NCI-H2107 (cell line): ENCODE data around the gene CAND2.
A peak's percentile ranks its signal among the peaks of the same experiment; 100 is the strongest.

ENCODE experiments used
- DNase-seq: peaks from one replicate; lab custom pipeline; 2025; lab: John Stamatoyannopoulos, UW

The CAND2 gene

DNA sequence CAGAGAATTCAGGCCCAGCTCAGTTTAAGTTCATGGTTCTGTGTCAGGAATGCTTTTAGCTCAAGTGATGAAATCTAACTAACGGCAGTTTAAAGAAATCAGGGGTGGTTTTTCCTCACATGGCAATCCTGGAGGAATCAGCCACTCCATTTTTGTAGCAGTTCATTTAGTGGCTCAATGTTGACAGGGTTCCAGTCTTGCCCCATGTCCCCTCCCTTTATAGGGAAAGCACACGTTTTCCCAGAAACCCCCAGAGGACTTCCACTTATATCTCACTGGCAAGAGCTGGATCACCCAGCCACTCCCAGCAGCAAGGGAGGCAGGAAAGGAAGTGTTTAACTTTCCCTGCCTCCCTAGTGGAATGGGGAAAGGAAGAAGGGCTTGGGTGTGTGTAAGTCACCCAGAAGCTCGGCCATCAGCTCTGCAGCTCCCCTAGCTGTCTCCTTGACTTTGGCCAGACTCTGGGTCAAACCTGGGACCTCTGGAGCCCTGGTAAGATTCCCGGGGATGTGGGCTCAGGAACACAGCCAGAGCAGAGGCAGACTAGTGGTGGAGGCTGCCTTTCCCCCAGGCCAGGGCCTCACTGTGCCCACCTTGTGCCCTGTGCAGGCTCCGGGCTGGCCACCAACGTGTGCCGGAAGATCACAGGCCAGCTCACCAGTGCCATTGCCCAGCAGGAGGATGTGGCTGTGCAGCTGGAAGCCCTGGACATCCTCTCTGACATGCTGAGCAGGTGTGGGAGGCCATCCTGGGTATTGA lies 11.3 kb downstream of the CAND2 start:
- DNase-seq: no peak

DNA sequence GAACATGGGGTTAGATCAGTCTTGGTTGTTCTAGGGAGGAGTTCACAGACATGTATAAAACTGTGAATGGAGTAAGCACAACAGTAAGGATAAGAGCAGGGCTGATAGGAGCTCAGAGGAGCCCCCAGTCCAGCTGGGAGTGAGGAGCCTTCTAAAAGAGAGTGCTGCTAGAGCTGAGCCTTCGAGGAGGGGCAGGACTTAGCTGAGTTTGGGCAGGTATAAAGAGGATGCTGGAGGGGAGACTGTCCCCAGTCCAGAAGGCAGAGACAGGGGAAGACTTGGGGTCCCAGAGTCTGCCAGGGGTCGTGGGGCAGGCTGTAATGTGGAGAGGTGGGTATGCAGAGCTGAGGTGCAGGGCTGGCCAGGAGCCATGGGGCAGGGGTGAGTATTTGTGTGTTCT lies 12.1 kb downstream of the CAND2 start:
- DNase-seq: no peak

DNA sequence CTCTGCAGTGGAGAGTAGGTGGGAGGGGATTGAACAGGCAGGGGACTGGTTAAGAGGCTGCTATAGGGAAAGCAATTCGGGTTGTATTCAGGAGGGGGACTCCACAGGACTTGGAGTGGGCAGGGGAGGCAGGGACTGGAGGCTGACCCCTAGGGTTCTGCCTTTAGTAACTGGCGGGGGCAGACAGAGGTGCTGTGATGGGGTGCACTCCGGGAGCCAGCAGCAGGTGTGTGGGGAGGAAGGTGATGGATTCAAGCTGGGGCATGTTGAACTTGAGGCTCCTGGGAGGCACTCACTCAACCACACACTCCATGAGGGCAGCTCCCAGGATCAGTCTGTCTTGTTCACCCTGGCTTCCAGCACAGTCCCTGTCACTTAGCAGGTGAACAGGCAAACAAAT lies 12.5 kb downstream of the CAND2 start:
- DNase-seq: no peak

DNA sequence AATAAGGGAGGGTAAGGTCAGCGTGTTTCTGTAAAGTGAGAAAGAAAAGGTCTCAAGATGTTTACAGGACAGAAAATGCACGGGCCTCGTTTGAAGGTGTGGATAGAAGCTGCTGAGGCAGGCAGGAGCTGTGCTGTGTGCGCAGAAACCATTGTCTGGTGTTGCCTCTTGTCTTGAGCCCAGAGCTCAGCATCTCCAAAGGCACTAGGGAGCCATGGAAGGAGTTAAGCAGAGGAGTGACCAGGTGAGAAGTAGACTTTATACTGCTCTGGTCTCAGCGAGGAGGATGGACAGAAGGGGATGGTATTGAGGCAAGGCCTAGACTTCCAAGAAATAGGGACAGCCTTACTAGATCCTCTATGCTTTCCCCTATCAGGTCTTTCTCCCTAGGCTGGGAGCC lies 13.0 kb downstream of the CAND2 start:
- no peak for DNase-seq

DNA sequence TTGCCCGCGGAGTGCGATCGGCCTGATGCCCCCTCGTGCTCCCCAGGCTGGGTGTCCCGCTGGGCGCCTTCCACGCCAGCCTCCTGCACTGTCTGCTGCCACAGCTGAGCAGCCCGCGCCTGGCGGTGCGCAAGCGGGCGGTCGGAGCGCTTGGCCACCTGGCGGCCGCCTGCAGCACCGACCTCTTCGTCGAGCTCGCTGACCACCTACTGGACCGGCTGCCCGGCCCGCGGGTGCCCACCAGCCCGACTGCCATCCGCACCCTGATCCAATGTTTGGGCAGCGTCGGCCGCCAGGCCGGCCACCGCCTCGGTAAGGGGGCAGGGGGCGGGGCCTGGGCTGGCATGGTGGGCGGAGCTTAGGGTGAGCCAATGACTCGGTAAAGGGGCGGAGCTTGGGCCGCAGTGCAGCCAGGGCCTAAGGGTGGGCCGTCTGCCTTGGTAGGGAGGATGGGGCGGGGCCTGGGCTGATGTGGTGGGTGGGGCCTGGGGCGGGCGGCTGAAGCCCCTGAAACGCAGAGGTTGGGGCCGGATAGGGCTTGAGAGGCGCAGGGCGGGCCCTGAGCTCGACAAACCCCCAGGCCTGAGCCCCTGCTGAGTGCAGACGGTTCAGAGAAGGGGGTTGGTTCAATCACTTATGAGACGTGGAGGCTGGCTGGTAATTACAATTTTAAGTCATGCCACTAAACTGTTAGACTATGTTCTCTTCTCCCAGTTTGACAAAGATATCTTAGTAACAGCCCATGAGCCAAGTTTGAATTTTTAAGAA lies 13.7 kb downstream of the CAND2 start:
- peak; percentile 38 for DNase-seq

DNA sequence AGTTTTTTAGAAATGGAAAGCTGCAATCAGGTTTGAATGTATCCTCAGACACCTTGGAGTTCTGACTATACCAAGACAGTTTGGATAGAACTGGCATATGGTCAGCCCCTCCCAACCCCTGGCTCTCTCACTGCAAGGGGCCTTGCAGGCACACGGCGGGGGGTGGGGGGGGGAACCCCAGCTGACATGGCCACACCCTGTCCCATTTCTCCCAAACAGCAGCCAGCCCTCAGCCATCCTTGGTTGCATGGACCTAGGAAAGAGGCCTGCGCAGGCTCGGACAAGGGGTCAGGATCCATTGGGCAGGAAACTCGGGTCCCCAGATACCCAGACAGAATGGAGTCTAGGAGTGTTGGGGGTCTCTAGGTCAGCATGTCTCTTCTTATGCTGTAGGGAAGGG lies 14.5 kb downstream of the CAND2 start:
- no peak for DNase-seq

DNA sequence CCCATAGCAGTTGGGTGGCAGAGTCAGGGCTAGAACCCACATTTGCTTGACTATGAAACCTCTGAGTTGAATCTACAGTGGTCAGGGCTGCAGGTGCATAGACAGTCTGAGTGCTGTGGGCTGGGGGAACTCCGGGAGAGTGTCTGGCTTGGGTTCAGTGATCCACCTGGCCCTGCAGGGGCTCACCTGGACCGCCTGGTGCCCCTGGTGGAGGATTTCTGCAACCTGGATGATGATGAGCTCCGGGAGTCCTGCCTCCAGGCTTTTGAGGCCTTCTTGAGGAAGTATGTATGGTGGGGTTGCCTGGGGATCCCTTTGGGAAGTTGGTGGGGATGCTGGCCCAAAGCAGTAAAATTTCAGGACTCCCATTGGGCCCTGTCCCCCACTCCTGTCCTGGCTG lies 16.3 kb downstream of the CAND2 start:
- DNase-seq: no peak

DNA sequence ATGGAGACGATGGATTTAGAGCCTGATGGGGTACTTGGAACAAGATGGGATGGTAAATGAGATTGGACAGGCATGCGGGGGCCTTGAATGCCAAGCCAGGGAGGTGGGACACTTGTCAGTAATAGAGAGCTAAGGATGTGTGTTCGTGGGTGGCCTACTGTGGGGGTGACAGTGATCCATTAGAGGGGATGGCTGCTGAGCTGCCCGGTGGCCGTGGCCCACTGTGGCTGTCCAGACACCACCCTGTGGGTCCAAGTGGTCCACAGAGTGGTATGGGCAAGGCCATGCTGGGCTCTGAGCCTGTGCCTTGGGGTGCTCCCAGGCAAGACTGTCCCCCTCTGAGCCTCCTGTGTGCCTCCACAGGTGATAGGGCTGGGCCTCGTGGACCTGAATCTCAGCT lies 17.5 kb downstream of the CAND2 start:
- no peak for DNase-seq

DNA sequence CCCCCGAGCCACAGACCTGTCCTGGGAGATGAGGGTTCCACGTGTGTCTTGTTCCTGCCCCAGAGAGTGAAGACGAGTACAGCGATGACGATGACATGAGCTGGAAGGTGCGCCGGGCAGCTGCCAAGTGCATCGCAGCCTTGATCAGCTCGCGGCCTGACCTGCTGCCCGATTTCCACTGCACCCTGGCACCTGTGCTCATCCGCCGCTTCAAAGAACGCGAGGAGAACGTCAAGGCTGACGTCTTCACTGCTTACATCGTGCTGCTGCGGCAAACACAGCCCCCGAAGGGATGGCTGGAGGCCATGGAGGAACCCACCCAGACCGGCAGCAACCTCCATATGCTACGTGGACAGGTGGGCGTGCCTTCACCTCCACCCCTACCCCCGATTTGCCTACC lies 18.6 kb downstream of the CAND2 start:
- DNase-seq: no peak

DNA sequence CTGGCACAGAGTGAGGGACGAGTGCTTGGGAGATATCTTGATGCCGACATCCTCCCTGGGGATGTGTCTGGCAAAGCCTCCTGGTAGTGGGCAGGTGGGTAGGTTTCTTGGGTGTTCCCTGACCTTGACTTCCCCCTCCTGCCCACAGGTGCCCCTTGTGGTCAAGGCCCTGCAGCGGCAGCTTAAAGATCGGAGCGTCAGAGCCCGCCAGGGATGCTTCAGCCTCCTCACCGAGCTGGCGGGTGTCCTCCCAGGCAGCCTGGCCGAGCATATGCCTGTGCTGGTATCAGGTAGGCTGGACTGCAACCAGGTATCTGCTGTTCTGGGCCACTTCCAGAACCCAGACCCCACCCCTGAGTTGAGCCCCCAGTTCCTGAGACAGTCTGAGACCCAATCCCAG lies 19.2 kb downstream of the CAND2 start:
- no peak for DNase-seq

DNA sequence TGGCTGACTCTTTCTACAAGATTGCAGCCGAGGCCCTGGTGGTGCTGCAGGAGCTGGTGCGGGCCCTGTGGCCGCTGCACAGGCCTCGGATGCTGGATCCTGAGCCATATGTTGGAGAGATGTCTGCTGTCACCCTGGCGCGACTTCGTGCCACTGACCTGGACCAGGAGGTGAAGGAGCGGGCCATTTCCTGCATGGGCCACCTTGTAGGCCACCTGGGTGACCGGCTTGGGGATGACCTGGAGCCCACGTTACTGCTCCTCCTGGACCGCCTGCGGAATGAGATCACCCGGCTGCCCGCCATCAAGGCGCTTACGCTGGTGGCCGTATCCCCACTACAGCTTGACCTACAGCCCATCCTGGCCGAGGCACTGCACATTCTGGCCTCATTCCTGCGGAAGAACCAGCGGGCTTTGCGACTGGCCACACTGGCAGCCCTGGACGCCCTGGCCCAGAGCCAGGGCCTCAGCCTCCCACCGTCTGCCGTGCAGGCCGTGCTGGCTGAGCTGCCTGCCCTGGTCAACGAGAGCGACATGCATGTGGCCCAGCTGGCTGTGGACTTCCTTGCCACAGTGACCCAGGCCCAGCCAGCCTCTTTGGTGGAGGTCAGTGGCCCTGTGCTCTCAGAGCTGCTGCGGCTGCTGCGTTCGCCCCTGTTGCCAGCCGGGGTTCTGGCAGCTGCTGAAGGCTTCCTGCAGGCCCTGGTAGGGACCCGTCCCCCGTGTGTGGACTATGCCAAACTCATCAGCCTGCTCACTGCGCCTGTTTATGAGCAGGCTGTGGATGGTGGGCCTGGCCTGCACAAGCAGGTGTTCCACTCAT lies 20.3 kb downstream of the CAND2 start:
- no peak for DNase-seq

DNA sequence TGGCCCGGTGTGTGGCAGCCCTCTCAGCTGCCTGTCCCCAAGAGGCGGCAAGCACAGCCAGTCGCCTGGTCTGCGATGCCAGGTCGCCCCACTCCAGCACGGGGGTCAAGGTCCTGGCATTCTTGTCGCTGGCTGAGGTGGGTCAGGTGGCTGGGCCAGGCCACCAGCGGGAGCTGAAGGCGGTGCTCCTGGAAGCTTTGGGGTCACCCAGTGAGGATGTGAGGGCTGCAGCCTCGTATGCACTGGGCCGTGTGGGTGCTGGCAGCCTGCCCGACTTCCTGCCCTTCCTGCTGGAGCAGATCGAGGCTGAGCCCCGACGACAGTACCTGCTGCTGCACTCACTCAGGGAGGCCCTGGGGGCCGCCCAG lies 20.8 kb downstream of the CAND2 start:
- DNase-seq: no peak

DNA sequence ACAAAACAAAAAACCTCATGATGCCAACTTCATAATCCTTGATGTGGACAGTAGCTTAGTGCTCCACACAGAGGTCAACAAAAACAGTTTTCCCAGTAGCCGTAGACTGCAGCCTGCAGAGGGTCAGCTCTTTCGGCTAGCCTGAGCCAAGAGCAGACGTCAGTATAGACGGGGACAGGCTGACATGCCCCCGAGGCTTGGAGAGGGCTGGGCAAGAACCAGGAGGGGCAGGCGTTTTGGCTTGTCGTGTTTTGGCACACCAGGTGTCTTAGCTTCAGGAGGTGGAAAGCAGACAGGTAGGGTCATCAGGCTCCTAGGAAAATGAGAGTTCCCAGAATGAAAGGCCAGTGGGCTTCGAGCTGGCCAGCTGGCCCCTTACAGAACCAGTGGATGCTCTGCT lies 21.8 kb downstream of the CAND2 start:
- no peak for DNase-seq

DNA sequence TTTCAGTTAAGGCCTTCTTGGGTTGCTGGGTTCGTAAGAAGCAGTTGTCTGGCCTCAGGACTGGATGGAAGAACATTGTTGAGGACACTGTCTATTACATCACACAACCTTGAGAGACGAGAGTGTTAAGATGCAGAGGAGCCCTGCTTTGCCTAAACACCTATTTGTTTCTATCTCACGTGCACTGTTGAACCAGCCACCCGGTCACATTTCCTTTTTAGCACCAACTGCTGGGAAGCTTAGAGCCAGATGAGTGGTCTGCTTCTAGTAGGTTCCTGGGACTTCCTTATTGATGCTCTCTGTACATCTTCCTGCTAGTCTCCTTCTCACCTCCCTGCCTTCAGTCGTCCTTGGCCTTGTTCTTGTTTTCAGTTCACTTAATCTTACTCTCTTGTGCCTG lies 22.3 kb downstream of the CAND2 start:
- no peak for DNase-seq

DNA sequence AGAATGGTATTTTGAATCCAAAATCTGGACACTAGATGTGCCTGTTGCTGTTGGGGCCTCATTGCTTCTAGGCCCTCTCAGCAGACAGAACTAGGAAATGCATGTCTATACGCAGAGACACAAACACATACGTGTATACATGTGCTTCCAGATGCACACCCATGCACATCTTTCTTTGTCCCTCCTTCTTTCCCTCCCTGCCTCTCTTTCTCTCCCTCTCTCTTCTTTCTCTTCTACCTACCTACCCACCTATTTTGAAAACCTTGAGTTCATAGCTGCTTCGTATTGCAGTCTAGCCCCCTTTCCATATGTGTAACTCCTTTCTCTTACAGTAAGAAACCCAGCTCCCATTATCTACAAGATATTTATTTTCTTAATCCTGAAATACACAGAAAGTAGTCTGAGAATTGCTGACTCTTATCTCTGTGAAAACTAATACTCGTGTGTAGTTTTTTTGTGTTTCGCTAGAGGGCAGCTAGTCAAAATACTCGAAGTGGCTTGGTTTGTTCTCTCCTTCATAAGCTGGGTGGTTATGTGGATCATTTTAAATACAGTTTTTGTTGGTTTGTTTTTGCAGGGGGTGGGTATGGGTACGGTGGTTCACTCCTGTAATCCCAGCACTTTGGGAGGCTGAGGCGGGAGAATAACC lies 26.4 kb downstream of the CAND2 start:
- no peak for DNase-seq

DNA sequence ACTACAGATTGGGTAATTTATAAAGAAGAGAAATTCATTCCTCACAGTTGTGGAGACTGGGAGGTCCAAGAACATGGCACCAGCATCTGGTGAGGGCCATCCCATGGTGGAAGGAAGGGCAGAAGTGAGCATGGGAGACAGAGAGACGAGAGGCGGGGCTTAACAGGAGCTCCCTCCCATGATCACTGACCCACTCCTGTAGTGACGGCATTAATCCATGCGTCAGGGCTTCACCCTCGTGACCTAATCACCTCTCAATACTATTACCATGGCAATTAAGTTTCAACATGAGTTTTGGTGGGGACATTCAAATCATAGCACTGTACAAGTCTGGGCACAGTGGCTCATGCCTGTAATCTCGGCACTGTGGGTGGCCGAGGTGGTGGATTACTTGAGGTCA lies 27.8 kb downstream of the CAND2 start:
- no peak for DNase-seq

DNA sequence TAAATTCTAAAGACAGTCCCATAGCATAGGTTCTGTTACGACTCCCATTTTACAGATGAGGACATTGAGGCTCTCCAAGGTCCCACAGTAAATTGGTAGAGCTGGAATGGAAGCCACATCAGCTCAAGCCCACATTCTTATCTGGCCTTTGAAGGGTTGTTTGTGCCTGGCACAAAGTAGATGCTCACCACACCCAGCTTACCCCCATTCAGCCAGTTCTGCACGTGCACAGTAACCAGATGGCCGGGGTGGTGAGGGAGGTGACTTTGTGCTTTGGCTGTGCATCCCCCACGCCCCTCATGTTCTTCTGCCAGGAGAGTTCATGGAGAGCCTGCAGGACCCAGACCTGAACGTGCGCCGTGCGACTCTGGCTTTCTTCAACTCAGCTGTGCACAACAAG lies 28.7 kb downstream of the CAND2 start:
- DNase-seq: no peak

DNA sequence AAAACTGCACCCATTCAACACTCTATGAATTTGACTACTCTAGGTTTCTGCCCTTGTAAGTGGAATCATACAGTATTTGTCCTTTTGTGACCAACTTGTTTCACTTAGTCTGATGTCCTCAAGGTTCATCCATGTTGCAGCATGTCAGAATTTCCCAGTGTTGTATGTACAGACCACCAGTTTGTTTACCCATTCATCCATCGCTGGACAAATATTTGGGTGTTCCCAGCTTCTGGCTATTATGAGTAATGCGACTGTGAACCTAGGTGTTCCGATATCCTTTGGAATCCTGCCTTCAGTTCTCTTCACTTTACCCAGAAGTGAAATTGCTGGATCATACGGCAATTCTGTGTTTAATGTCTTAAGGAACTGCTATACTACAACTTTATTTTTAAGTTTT lies 32.3 kb downstream of the CAND2 start:
- DNase-seq: no peak

DNA sequence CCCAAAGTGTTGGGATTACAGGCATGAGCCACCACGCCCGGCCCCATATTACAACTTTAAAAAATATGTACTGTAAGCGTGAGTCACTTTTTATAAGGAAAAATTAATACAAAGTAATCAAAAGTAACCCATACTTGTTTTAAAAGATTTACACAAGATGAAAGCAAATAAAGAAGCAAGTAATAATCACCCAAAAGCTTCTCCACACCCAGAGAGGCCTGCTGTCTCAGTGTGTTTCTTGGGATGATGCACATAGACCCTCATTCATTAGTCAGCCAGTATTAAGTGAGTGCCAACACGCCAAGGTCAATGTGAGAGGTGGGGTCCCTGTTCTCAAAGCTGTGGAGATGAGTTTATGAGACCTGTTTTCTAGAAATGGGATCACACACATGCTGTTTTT lies 32.9 kb downstream of the CAND2 start:
- DNase-seq: no peak

DNA sequence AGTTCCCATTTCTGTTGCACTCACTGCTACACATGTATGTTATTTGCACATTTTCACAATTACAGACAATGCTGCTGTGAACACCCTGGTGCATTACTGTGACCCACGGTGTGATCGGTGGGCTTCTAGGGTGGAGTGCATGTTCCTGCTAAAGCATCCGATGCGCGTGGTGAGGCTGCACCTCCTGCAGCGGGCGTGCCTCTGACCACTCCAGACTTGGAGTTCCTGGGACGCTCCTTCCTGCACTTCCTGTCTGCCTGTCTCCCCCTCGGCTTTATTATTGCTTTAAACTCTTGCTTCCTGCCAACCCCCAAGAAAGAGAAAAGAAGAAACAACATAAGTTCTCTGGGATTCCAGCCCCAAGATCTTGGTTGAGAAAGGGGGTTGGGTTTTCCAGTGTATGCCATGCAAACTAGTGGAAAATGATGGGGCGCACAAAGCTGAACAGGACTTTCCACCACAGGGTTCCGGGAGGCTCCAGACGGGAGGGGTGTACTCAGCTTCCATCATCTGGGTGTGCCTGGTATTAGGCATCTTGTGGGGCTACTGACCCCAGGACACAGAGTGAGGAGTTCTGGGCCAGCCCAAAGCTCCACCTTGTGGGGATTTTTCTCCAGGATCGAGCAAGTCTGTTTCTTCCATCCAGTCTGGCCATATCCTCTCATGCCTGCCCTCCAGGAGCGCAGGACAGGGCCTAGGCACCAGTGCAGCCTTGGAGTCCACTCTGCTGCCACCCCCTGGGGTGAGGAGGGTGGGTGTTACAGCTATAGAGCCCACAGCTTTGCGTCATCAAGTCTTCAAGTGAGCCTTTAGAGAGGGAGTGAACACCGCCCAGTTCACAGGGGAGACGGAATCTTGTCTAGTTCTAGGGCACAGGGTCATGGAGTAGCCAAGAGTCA lies 33.7 kb downstream of the CAND2 start:
- no peak for DNase-seq

DNA sequence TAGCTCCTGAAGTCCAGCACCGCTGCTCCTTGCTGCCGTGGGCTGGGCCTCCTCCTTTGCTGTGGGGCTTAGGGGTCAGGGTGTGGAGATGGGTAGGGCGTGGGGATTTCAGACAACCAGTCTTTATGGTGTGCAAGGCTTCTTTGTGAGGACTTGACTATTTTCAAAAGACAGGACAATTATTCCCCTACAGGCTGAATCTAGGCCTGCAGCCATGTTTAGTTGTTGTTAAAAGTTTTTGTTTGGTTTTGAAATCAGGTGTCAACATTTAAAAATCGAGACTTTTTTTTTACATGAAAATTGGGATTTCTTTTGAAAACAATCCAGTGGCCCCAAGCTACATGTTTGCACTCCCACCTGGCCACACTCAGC lies 34.3 kb downstream of the CAND2 start:
- DNase-seq: no peak
